Measurements from ENCODE around the gene SPDYC.

Gene SPDYC

GRCh38 chr11:65170058-65170534 is at the start of gene SPDYC:
TSS of gene SPDYC (plus strand) at chr11:65170233. CDS start at chr11:65171358, 1,125 bp downstream.
- H3K4me3 ChIP-seq (ENCODE audit: low read depth, low read length): no peak within 1 kb of the TSS

- peak overlapping the region; percentile 100 for H3K4me3 ChIP-seq (ENCODE audit: low read depth, low read length)
These were observed 49.2 kb upstream of the SPDYC start for GRCh38 chr11:65120831-65121230.

- H3K4me3 ChIP-seq (ENCODE audit: low read depth, low read length): peak overlapping the region; percentile 100
These were observed 48.6 kb upstream of the SPDYC start for GRCh38 chr11:65121447-65121864.

- H3K4me3 ChIP-seq (ENCODE audit: low read depth, low read length): peak within 1 kb of the TSS; percentile 100
These were observed 48.0 kb upstream of the SPDYC start, which contains the start of the genes FAU and MRPL49 for GRCh38 chr11:65121865-65122696. TSS of gene FAU (minus strand) at chr11:65122134. CDS start at chr11:65121813, 321 bp downstream. TSS of gene MRPL49 (plus strand) at chr11:65122321. CDS start at chr11:65122347, 26 bp downstream.

- no peak overlapping the region for H3K4me3 ChIP-seq (ENCODE audit: low read depth, low read length)
These were observed 45.4 kb upstream of the SPDYC start for GRCh38 chr11:65124480-65125196.

GRCh38 chr11:65125197-65126056 is 44.6 kb upstream of the SPDYC start:
- no peak overlapping the region for H3K4me3 ChIP-seq (ENCODE audit: low read depth, low read length)

GRCh38 chr11:65126624-65127274 is 43.3 kb upstream of the SPDYC start:
- H3K4me3 ChIP-seq (ENCODE audit: low read depth, low read length): no peak overlapping the region

- H3K4me3 ChIP-seq (ENCODE audit: low read depth, low read length): no peak overlapping the region
These were observed 42.4 kb upstream of the SPDYC start for GRCh38 chr11:65127473-65128181.

GRCh38 chr11:65128182-65129145 is 41.6 kb upstream of the SPDYC start:
- no peak overlapping the region for H3K4me3 ChIP-seq (ENCODE audit: low read depth, low read length)

GRCh38 chr11:65129649-65130441 is 40.2 kb upstream of the SPDYC start:
- no peak overlapping the region for H3K4me3 ChIP-seq (ENCODE audit: low read depth, low read length)

GRCh38 chr11:65130631-65131416 is 39.2 kb upstream of the SPDYC start:
- H3K4me3 ChIP-seq (ENCODE audit: low read depth, low read length): no peak overlapping the region

- no peak overlapping the region for H3K4me3 ChIP-seq (ENCODE audit: low read depth, low read length)
These were observed 38.6 kb upstream of the SPDYC start for GRCh38 chr11:65131417-65131776.

GRCh38 chr11:65131895-65132237 is 38.2 kb upstream of the SPDYC start:
- H3K4me3 ChIP-seq (ENCODE audit: low read depth, low read length): no peak overlapping the region

- no peak overlapping the region for H3K4me3 ChIP-seq (ENCODE audit: low read depth, low read length)
These were observed 37.6 kb upstream of the SPDYC start for GRCh38 chr11:65132238-65132987.

- H3K4me3 ChIP-seq (ENCODE audit: low read depth, low read length): peak overlapping the region; percentile 94
These were observed 36.9 kb upstream of the SPDYC start for GRCh38 chr11:65132988-65133700.

GRCh38 chr11:65133724-65134123 is 36.3 kb upstream of the SPDYC start:
- H3K4me3 ChIP-seq (ENCODE audit: low read depth, low read length): peak overlapping the region; percentile 94
